Effector memory CD4-positive, alpha-beta T cell (primary cell): Measurements from ENCODE around the gene PCDHB6.
"Not testable (repeated sequence)": the region's sequence is repeated elsewhere in the genome, so short reads cannot be mapped to it uniquely, and the experiment has no call there.

ENCODE experiments used
- DNase-seq, 3 donors: peaks; one replicate each; pipeline ENCODE4 v3.0.0-alpha.2; 2020
- H3K27ac ChIP-seq: 2 replicates; pipeline ENCODE4 v1.7.0; 2013; ENCODE audit warnings: mild to moderate bottlenecking, low read length, moderate library complexity; ENCODE audit not compliant: insufficient read depth, poor library complexity, severe bottlenecking
- H3K27me3 ChIP-seq: replicated peaks from 2 replicates; pipeline ENCODE4 v1.7.0; 2013; ENCODE audit warnings: mild to moderate bottlenecking, low read length; ENCODE audit not compliant: insufficient read depth, control insufficient read depth, poor library complexity, severe bottlenecking
- H3K36me3 ChIP-seq: 2 replicates; pipeline ENCODE4 v1.7.0; 2013; ENCODE audit warnings: mild to moderate bottlenecking, low read length, moderate library complexity; ENCODE audit not compliant: control insufficient read depth, insufficient read depth
- H3K4me1 ChIP-seq: 2 replicates; pipeline ENCODE4 v1.7.0; 2013; ENCODE audit warnings: low read length, mild to moderate bottlenecking; ENCODE audit not compliant: control insufficient read depth, insufficient read depth, poor library complexity, severe bottlenecking
- H3K4me3 ChIP-seq: 2 replicates; pipeline ENCODE4 v1.7.0; 2013; ENCODE audit warnings: low read length, low read depth, mild to moderate bottlenecking; ENCODE audit not compliant: insufficient read depth, poor library complexity, severe bottlenecking
- H3K9me3 ChIP-seq: 2 replicates; pipeline ENCODE4 v1.7.0; 2013; ENCODE audit warnings: mild to moderate bottlenecking, low read length, moderate library complexity; ENCODE audit not compliant: control insufficient read depth

The PCDHB6 gene

GRCh38 chr5:141157356-141157755 is 7.5 kb downstream of the PCDHB6 start:
- not testable (repeated sequence) for DNase-seq, H3K4me3 ChIP-seq, H3K27ac ChIP-seq, H3K4me1 ChIP-seq, H3K9me3 ChIP-seq, H3K36me3 ChIP-seq, H3K27me3 ChIP-seq

GRCh38 chr5:141157901-141158300 is 8.0 kb downstream of the PCDHB6 start:
- not testable (repeated sequence) for H3K4me3 ChIP-seq, H3K27ac ChIP-seq, H3K27me3 ChIP-seq, H3K9me3 ChIP-seq, H3K4me1 ChIP-seq, DNase-seq, H3K36me3 ChIP-seq

- peak in 1 of 3 donors; percentile 3 for DNase-seq
- Histone ChIP-seq H3K27me3 (peaks cover 9% of the 10 kb centered on the region), H3K4me1 (no peaks in the 10 kb centered on the region), H3K4me3 (no peak within 1 kb of the TSS), H3K27ac (no peak within 1 kb of the TSS), H3K9me3 (no peaks in the 10 kb centered on the region), H3K36me3 (no peaks in the 10 kb centered on the region)
Measured at GRCh38 chr5:141172381-141173204, 22.7 kb downstream of the PCDHB6 start, which contains the start of gene PCDHB7. Gene PCDHB7, plus strand, starts transcription at chr5:141172644. Its CDS starts 192 bp downstream, at chr5:141172836.

- H3K9me3 ChIP-seq, DNase-seq, H3K36me3 ChIP-seq, H3K4me1 ChIP-seq, H3K27me3 ChIP-seq, H3K4me3 ChIP-seq, H3K27ac ChIP-seq: not testable (repeated sequence)
Measured at GRCh38 chr5:141174291-141175104, 24.6 kb downstream of the PCDHB6 start.

GRCh38 chr5:141175933-141176332 is 26.1 kb downstream of the PCDHB6 start:
- H3K27ac ChIP-seq: no peak overlapping the region
- no peak overlapping the region for H3K4me3 ChIP-seq
- DNase-seq: no peak
- H3K4me1 ChIP-seq: no peaks in the 10 kb centered on the region
- no peaks in the 10 kb centered on the region for H3K36me3 ChIP-seq
- H3K9me3 ChIP-seq: no peaks in the 10 kb centered on the region
- peaks cover 12% of the 10 kb centered on the region for H3K27me3 ChIP-seq

GRCh38 chr5:141177577-141178191 is 27.8 kb downstream of the PCDHB6 start, which contains the start of gene PCDHB8:
Gene PCDHB8, plus strand, starts transcription at chr5:141177790. Its CDS starts 245 bp downstream, at chr5:141178035.
- not testable (repeated sequence) for DNase-seq

GRCh38 chr5:141179371-141179770 is 29.5 kb downstream of the PCDHB6 start:
- H3K4me3 ChIP-seq, DNase-seq, H3K9me3 ChIP-seq, H3K27ac ChIP-seq, H3K36me3 ChIP-seq, H3K4me1 ChIP-seq: not testable (repeated sequence)
- H3K27me3 ChIP-seq: peaks cover 14% of the 10 kb centered on the region

More at GRCh38 chr5:141177577-141178191, 27.8 kb downstream of the PCDHB6 start, which contains the start of gene PCDHB8:
- peaks cover 14% of the 10 kb centered on the region for H3K27me3 ChIP-seq
- not testable (repeated sequence) for H3K4me3 ChIP-seq, H3K36me3 ChIP-seq, H3K27ac ChIP-seq, H3K4me1 ChIP-seq, H3K9me3 ChIP-seq

GRCh38 chr5:141179876-141180275 is 30.0 kb downstream of the PCDHB6 start:
- H3K27ac ChIP-seq, H3K4me3 ChIP-seq, DNase-seq, H3K36me3 ChIP-seq, H3K9me3 ChIP-seq, H3K4me1 ChIP-seq: not testable (repeated sequence)
- H3K27me3 ChIP-seq: peaks cover 14% of the 10 kb centered on the region

GRCh38 chr5:141180313-141180712 is 30.5 kb downstream of the PCDHB6 start:
- no peak overlapping the region for H3K4me3 ChIP-seq
- H3K9me3 ChIP-seq: no peaks in the 10 kb centered on the region
- no peak for DNase-seq
- no peaks in the 10 kb centered on the region for H3K4me1 ChIP-seq
- no peaks in the 10 kb centered on the region for H3K36me3 ChIP-seq
- peaks cover 14% of the 10 kb centered on the region for H3K27me3 ChIP-seq
- H3K27ac ChIP-seq: no peak overlapping the region
